ENCODE measurements around the gene DUSP15.
"Not testable (repeated sequence)": the region's sequence is repeated elsewhere in the genome, so short reads cannot be mapped to it uniquely, and the experiment has no call there.

DUSP15 gene, protein sequence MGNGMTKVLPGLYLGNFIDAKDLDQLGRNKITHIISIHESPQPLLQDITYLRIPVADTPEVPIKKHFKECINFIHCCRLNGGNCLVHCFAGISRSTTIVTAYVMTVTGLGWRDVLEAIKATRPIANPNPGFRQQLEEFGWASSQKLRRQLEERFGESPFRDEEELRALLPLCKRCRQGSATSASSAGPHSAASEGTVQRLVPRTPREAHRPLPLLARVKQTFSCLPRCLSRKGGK

DNA sequence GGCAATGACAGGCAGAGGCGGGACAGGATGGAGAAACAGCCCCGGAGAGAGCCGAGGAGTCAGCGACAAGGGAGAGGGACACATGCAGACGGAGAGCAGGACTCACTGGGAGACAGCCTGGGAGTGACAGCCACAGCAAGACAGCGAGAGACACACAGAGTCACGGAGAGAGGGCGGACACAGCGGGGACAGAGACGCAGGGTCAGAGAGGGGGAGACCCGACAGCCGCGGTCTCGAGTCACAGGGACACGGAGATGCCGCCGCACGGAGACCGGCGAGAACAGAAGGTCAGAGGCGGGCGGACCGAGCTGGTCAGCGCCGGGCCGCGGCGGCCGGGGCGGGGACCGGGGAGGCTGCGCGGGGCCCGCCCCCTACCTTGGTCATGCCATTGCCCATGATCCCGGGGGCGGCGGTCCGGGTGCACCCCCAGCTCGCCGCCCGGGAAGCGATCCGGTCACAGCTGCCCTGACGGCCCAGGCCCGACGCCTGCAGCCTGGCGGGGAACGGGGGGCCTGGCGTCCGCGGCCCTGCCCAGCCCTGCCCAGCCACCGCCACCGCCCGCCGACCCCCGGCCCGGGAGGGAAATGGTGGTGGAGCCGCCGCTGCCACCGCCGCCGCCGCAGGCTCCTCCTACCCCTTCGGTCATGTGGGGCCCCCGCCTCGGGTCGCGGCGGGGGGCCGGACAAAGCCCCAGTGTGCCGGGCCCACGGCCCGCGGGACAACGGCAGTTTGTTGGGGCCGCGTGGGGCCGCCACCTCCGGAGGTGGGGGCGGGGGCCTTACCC, at the start of gene DUSP15, which contains the start of gene TTLL9:
Gene DUSP15, minus strand, starts transcription at position 586 of the 784 bp plus-strand sequence. Its CDS starts 190 bp downstream, at position 396.
Gene TTLL9, plus strand, starts transcription at position 693 of the 784 bp plus-strand sequence. CDS start 493 bp downstream, outside the sequence.
- DNase-seq: no peak

DNA sequence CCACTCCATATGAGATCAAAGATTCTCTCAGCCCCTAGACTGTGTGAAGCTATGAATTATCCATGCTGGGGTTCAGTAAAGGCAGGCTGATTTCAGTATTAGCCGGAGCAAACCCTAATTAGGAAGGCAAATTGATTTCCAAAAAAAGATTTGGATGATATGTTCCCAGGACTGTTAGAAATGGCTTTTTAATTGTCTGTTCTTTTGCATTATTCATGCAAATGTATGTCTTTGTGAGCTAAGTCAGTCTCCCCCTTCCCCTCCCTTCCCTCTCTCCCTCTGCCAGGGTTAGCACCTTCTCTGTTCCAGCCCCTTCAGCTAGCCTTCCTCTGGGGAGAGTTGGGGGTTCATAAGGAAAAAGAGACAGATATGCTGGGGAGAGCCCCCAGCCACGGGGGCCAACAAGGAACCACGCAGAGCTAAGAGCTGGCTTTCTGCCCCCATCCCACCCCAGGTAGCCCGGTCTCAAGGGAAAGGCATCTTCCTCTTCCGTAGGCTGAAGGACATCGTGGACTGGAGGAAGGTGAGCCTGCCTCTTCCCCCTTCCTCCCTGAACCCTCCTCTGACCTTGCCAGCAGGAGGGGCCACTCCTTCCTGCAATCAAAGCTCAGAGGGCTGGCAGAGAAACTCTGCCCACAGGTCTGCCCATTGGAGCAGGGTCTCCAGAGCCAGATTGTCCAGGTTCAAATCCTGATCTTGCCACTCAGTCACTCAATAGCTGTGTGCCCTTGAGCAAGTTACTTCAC, 49.3 kb upstream of the DUSP15 start:
- DNase-seq: no peak

DNA sequence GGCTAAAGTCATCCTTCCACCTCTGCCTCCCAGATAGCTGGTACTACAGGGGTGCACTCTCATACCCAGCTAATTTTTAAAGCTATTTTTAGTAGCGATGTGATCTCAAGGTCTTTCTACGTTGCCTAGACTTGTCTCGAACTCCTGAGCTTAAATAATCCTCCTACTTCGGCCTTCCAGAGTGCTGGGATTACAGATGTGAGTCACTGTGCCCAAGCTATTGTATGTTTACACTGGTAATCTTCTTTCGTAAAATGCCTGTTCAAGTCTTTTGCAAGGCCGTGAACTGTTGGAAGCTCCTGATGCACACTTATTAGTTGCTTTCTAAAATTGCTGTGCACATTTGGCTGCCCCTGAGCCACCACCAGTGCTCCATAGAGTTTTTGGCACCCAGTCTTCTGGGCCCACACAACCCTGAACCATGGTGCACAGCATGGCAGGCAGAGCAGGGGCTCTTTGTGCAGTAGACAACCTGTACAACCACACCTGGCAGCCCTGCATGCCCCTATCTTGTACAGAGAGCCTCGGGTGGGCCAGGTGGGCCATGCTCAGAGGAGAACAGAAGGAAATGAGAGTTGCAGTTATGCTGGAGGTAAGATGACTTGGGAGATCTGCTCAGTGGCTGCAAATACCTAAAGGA, 48.3 kb upstream of the DUSP15 start:
- DNase-seq: no peak

DNA sequence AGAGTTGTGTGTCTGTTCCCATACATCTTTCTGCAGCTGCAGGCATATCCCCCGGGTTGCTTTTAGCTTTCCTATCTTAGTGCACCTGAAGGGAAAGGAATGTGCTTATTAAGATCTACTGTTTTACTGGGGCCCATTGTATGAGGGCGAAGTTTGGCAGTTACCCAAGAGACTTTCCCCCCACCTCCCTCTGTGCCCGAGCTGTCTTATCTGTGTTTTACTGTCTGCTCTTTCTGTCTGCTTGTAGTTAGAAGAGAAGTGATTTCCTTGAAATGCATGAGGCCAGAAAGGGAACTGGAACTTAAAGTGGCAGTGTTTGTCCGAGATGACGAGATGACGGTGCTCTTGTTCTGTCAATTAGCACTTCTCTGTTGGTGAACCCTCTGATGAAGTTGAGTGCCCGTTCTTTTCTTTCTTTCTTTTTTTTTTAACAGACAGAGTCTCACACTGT, 47.7 kb upstream of the DUSP15 start:
- not testable (repeated sequence) for DNase-seq

DNA sequence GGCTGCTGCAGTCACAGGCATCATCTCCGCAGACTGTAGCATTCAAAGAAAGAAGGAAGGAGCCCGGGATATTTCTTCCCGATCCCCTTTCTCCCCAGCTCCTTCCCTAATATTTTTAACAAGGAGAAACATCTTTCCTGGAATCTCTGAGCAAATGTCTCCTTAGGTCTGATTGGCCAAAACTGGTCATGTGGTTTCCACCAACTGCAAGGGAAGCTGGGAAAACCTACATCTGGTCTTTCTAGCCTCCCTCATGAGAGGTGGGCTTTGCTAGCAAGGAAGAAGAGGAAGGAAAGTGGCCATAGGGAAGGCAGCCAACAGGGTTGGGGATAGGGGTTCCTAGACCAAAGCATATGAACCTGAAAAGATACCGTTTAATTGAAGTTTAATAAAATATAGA, 46.4 kb upstream of the DUSP15 start:
- DNase-seq: no peak

DNA sequence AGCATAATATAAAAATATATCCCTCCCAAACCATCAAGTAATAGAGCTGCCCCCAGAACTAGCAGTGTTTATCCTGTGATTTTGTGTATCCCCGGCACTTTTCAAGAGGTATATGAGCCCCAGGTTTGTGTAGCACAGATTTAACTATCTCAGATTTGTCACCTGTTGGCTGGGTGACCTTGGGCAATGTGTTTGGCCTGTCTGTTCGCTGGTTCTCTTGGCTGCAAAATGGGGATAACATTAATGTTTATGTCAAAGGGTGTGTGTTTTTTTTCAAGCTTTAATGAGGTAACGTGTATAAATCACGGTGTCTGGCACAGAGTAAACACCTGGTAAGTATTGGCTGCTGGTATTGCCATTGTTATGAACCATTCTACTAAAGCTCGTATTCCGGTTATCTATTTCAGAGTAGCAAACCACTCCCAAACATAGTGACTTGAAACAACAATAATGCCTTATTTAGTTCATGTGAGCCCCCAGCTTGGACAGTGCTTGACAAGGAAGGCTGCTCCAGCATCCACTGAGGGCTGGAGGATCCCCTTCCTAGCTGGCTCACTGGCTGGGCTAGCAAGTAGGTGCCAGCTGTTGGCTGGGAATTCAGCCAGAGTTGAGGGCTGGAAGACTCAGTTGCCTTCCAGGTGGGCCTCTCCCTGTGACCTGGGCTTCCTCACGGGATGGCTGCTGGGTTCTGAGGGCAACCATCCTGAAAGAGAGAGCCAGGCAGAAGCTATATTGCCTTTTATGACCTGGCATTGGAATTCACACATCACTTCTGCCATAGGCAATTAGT, 45.4 kb upstream of the DUSP15 start:
- no peak for DNase-seq

DNA sequence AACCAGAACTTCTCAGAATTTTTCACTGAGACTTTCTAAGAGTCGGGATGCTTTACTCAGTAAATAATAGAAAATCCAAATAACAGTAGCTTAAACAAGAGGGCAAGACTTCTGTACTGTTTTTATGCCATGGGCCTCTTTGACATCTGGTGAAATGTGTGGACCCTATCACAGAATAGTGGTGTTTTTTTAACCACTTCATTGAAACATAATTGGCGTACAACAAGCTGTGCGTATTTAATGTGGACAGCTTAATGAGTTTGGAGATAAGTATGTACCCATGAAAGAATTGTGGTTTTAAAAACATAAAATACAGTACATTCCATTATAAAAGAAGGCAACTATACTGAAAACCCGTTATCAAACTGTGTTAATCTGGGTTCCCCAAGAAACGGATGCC, 43.8 kb upstream of the DUSP15 start:
- DNase-seq: no peak

DNA sequence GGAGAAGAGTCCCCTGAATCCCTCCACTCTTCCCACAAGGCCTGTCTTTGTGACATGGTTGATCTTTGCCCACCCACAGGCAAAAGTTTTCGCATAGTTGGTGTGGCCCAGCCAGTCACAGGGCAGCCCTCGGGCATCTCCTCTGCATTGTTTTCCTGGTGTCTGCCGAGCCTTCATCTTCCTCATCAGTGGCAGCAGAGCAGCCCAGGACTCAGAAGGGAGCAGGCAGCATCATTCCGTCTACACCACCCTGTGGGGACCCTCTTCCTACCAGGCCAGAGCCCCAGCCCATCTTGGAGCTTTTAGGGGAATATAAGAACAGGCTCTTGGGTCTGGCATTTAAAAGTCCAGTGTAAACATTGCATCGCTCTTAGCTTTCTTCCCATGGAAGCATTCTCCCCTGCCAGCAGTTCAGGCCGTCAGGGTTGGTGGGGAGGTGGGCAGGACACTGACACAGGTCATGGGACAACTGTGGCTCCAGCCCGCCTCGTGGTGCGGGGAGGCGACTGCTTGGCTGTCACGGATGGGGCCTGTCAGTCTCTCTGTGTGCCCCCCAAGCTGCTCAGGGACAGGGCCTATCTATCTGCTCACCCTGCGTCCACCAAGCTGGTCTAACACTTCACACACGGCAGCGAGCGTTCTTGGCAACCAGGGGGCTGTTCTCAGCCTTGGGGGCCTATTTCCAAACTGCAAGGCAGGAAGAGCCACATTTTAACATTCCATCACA, 43.3 kb upstream of the DUSP15 start:
- DNase-seq: no peak

DNA sequence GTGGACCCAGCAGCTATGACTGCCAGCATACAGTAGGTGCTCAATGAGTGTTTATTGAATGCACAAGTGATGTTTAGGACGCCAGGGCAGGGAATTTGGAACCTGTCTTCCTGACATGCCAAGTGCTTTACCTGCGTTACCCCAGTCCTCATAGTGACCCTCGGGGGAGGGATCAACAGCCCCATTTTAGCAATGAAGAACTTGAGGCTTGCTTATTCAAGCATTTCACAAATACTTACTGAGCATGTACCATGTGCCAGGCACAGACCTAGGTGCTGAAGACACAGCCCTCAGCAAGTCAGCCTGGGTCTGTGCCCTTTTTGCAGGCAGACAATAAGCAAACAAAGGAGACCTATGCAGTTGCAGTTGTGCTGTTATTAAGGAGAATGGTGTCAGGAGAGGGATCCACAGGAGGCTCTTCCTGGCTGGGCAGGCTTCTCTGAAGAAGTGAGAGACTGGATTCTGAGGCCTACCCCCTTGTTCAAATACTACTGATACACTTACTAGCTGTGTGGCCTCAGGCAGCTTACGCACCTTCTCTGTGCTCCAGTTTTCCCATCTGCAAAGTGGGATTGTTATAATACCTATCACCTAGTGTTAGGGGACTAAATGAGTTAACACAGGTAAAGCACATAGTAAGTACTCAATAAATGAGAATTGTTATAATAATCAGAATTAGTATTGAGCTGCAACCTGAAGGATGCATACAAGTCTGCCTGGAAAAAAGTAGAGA, 39.9 kb upstream of the DUSP15 start:
- no peak for DNase-seq

DNA sequence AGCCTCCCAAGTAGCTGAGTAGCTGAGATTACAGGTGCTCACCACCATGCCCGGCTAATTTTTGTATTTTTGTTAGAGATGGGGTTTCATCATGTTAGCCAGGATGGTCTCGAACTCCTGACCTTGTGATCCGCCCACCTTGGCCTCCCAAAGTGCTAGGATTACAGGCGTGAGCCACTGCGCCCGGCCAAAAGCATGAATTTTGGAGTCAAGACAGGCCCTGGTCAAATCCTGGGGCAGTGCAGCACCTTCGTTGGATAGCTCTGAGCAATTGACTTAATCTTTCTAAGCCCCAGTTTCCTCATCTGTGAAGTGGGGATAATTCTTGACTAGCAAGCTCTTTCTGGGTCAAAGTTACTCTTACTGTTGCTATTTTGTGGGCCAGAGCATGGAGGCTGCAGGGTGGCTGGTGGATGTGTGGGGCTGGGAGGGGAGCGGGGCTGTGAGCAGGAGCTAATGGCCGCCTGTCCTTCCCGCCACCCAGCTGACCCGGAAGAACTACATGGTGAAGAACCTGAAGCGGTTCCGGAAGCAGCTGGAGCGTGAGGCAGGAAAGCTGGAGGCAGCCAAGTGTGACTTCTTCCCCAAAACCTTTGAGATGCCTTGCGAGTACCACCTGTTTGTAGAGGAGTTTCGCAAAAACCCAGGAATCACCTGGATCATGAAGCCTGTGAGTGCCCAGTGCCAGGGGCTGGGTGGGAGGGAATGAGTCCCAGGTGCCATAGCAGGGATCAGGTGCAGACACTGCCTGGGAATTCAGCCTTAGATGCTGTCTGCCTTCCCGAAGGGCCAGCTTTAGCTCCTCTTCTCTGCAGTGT, 39.1 kb upstream of the DUSP15 start:
- DNase-seq: no peak

DNA sequence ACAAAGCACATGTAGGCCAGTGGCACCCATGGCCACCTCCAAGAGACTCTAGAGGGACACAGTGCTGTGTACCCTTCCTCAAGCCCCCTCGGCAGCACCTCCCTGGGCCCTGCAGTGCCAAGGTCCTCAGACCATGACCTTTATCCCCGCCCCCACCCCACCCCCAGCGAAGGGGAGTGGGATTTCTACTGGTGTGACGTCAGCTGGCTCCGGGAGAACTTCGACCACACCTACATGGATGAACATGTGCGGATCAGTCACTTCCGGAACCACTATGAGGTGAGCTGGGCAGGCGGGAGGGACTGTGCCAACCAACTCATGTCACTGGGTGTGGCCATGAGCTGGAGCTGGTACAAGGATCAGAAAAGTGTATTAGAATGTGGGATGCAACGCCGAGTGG, 38.1 kb upstream of the DUSP15 start:
- no peak for DNase-seq

DNA sequence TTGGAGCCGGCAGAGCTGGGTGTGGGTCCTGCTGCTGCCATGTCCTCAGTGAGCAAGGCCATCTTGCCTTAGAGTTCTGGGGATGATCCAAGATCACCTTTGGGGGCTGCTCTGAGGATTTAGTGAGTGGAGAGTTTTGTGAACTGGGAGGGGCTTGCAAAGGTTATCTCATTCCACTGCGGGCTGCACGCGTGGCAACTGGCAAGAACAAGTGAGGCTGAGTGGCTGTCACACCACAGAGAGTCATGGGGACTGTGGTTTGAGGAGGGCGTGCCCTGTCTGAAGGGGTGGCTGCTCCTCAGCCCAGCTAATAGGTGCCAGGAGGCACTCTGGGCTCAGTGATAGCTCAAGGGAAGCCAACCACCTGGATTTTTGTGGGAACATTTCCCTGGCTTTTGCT, 37.7 kb upstream of the DUSP15 start:
- no peak for DNase-seq

DNA sequence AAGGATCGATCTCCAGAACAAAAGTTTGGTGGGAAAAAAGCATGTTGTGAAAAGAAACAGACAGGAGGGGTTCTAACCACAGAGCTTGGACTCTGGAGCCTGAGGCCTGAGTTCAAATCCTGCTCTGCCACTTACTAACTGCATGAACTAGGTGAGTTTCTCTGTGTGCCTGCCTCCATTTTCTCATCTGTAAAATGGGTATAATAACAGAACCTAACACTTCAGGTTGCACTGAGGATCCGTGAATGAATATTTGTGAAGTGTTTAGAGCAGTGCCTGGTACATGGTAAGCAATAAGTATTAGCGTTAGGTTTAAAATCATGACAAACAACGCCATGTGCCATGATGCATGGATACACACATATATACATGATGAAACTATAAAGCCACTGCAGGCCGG, 36.7 kb upstream of the DUSP15 start:
- DNase-seq: no peak

DNA sequence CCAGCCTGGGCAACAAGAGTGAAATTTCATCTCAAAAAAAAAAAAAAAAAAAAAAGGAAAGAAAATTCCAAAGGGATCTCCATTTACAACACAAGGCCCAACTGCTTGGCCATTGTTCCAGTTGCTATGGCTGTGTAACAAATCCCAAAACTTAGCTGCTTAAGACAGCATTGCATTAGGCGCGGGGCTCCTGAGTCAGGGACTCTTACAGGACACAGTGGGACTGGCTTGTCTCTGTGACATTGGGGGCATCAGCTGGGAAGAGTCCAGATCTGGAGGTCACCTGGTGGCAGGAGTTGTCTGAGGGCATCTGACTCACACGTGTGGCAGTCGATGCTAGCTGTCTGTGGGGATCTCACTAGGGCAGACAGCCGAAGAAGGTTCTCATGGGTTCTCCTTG, 35.7 kb upstream of the DUSP15 start:
- DNase-seq: no peak

DNA sequence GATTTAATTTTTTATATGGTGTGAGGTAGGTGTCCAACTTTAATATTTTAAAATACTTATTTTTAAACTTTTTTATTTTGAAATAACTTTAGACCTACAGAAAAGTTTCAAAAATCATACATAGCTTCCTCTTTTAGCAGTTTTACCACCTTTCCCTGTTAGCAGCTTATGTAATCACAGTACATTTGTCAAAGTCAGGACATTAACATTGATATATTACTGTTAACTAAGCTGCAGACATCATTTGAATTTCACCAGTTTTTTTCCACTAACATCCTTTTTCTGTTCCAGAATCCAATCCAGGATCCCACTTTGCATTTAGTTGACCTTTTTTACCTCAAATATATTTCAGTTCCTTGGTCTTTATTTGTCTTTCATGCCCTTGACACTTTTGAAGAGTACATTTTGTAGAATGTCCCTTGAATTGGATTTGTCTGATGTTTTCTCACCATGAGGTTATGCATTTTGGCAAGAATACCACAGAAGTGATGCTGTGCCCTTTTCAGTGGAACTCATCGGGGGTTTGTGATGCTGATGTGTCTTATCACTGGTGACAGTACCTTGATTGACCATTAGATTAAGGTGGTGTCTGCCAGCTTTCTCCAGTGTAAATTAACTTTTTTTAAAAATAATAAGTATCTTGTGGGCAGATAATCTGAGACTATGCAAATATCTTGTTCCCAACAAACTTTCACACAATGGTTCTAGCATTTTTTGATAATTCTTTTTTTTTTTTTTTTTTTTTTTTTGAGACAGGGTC, 33.5 kb upstream of the DUSP15 start:
- no peak for DNase-seq

DNA sequence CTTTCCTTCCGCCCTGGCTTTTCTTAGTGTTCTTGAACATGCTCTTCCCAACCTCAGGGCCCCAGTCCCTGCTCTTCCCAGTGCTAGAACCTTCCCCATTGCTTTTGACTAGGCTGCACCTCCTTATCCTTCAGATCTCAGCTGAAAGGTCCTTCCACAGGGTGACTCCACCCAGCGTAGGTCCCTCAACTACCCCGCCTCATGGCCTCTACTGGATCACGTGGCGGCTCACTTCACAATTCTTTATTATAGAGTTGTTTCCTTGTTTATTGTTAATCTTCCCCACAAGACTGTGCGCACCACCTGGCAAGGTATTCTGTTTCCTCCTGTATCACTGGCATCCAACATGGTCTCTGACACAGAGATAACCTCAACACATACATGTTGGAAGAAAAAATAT, 31.3 kb upstream of the DUSP15 start:
- DNase-seq: no peak

DNA sequence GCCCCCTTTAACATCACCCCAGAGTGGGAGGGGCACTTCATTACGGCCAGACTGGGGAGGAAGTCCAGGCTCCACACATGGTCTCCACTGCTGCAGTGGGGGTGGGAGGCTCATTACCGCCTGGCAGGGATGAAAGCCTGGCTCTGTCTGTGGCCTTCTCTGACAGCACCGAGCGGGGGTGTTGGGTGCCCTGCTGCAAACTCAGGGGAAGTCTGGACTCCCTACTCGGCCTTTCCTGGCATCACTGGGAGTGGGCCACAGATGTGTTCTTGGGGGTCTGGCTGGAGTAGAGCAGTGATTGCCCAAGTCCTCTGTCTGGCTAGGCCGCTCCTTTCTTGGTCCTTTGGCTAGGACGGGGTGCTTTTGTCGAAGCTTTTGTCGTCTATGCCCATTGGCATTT, 27.2 kb upstream of the DUSP15 start:
- no peak for DNase-seq

DNA sequence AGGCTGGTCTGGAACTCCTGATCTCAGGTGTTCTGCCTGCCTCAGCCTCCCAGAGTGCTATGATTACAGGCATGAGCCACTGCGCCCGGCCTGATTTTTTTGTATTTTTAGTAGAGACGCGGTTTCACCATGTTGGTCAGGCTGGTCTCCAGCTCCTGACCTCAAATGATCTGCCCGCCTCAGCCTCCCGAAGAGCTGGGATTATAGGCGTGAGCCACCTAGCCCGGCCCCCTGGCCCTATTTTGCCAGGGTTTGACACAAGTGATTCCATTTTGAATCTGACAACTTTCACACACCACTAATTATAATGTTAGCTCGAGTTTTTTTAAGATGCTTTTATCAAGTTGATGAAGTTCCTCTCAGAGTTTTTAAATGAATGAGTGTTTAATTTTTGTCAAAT, 25.7 kb upstream of the DUSP15 start:
- no peak for DNase-seq

DNA sequence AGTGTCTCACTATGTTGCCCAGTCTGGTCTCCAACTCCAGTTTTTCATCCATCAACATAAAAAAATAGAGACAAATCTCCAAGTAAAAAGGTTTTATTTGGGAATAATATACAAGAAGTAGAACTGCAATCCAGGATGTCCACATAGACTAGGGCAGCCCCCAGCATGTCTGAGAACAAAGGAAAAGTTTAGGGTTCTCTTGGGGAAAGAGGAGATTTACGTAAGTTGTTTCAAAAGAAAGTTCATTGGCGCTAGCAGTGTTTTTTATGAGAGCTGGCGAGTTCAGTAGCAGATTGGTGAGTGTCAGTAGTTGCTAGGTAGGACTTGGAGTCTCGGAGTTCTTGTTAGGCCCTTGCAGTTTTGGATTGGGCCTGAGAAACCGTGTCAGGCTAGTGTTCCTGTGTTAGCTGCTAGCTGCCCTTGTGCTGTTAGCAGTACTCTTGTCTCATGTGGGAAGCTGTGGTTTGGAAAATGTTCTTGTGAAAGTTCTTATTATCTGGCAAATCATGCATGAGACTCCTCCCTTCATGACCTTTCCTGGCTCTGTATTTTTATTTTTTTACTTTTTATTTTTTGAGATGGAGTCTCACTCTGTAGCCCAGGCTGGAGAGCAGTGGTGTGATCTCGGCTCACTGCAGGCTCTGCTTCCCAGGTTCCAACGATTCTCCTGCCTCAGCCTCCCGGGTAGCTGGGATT, 24.8 kb upstream of the DUSP15 start:
- no peak for DNase-seq

Measured in activated CD4-positive, alpha-beta T cell treated with anti-CD3 and anti-CD28 coated beads, Interleukin-2, amount 50 U/mL, for 1 hour (primary cell).